Activated naive CD4-positive, alpha-beta T cell treated with anti-CD3 and anti-CD28 coated beads, Interleukin-2, amount 50 U/mL, for 72 hours (primary cell): Measurements from ENCODE around the gene DDI2. TPM values are rescaled to one million over a fixed set of nuclear protein-coding genes. Genes with fewer than 3 reads are reported as not detected.

Experiments
- ATAC-seq, 2 donors: fragments of 150-1000 bp; cut with Tn5 transposase; 2 replicates each; pipeline ENCODE4 v1.10.0; 2021; ENCODE audit warnings: mild to moderate bottlenecking in 2 of 2, moderate library complexity in 2 of 2
- DNase-seq, 2 donors: peaks; one replicate each; pipeline ENCODE4 v3.0.0; 2021 to 2022; ENCODE audit warnings: low spot score in 2 of 2
- H3K27ac Mint-ChIP-seq, 2 donors: one replicate each; pipeline ENCODE4 v1.8.0; 2022; ENCODE audit warnings: mild to moderate bottlenecking in 2 of 2, mixed read lengths in 2 of 2
- H3K36me3 Mint-ChIP-seq, 2 donors: one replicate each; pipeline ENCODE4 v1.8.0; 2022; ENCODE audit warnings: mixed read lengths in 2 of 2
- H3K9me3 Mint-ChIP-seq, 2 donors: one replicate each; pipeline ENCODE4 v1.8.0; 2022; ENCODE audit warnings: mixed read lengths in 2 of 2
- total RNA-seq, 2 donors: library from RNA; stranded (reverse); gene quantifications; one replicate each; pipeline ENCODE4 v1.2.3, GENCODE V29; 2022

Gene DDI2
- 10 to 100 TPM; 23.9 to 32.2 TPM for total RNA-seq

DNA sequence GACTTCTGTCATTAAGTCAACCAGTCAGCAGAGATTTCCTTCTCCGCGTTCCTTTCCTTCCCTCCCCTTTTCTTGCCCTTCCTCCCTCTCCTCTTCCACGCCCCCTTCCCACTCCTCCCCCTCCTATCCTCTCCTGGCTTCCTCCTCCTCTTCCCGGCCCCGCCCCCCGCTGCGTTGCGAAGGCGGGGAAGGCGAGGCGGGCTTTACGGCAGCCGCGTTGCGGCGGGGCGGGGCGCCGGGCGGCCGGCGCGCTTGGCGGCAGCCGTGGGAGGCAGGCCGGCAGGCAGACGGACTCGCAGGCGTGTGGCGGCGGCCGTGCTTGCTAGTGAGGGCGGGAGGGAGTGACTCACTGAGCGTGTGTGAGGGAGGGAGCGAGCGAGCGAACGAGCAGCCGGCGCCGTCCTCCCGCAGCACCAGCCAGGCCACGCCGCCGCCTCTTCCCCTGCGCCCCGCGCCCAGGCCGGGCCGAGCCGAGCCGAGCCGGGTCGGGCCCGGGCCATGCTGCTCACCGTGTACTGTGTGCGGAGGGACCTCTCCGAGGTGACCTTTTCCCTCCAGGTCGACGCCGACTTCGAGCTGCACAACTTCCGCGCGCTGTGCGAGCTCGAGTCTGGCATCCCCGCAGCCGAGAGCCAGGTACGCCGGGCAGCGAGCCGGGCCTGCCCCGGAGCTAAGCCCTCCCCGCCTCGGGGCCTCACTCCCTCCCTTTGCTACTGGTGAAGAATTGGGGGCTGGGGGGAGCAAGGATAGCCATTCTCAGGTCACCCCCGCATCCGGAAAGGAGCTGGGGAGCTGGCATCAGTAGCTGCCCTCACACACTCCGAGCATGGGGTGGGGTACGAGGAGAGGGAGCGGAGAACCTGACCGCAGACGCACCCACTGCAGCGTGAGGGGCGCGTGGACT, at the start of gene DDI2:
DDI2 (plus strand) TSS at position 286 of the 904 bp plus-strand sequence; CDS start at position 499, 213 bp downstream.
- peak; percentile 92 to 96 for ATAC-seq
- Mint-ChIP-seq H3K9me3 (no peaks in the 10 kb centered on the region), H3K27ac (peak within 1 kb of the TSS; percentile 89 to 93), H3K36me3 (peaks cover 8 to 12% of the 10 kb centered on the region in 2 donors)
- peak; percentile 94 to 96 for DNase-seq

DNA sequence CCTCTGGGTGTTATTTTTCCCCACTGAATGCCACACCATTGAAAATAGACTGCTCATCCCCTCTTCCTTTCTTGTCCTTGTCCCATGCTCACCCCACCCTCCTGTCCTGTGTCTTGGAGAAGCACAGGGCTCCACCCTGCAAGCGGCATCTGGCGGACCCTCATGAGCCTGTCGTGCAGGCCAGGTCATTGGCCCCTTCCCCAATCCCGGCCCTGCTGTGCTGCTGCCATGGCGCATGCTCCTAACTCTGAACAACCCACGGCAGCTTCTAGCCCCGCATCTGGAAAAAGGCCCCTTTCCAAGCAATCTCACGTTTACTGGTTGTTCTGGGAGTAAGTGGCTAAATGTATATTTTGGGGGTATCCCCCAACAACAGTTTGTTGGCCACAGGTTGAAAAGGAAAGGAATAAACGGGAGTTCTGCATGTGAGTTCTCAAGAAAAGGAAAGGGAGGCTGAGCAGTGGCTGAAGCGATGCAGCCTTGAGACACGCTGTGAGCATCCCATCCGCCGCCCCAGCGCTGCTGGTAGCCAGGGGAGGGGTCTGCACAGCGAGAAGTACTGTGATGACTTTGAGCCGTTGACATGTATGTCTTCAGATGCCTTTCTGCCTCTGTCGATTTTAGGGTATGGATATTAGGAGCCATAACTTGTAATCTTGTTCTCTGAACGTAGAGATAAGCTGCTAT, 48.7 kb upstream of the DDI2 start:
- H3K36me3 Mint-ChIP-seq, result peaks cover 0 to 4% of the 10 kb centered on the region in 2 donors
- ATAC-seq, result no peak
- no peaks in the 10 kb centered on the region for H3K9me3 Mint-ChIP-seq
- no peak overlapping the region for H3K27ac Mint-ChIP-seq
- no peak for DNase-seq

DNA sequence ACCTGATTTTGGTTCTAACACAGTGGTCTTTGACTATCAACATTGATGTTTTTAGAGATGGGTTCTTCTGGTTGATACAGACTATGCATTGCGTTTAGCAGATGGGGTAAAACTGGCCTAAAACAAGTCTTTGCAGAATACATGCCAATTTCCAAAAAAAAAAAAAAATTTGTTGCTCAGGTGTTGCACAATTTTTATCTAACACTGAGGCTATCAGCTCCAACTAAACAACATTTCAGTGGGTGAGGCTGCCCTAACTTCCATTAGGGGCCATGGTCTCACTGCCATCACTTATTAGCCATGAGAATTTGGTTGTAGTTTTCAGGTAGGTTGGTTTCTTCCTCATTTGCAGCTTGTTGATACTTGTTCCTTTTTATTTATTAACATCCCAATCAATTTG, 46.4 kb upstream of the DDI2 start:
- no peak for ATAC-seq
- peak overlapping the region in 1 of 2 donors; percentile 44 for H3K27ac Mint-ChIP-seq
- no peaks in the 10 kb centered on the region for H3K9me3 Mint-ChIP-seq
- no peak for DNase-seq
- peaks cover 7 to 8% of the 10 kb centered on the region in 2 donors for H3K36me3 Mint-ChIP-seq

- DNase-seq (no peak), ATAC-seq (no peak)
- Mint-ChIP-seq H3K9me3 (no peaks in the 10 kb centered on the region), H3K27ac (peak overlapping the region in 1 of 2 donors; percentile 44), H3K36me3 (peaks cover 7 to 8% of the 10 kb centered on the region in 2 donors)
These were observed 46.0 kb upstream of the DDI2 start for GRCh38 chr1:15571266-15571665.

DNA sequence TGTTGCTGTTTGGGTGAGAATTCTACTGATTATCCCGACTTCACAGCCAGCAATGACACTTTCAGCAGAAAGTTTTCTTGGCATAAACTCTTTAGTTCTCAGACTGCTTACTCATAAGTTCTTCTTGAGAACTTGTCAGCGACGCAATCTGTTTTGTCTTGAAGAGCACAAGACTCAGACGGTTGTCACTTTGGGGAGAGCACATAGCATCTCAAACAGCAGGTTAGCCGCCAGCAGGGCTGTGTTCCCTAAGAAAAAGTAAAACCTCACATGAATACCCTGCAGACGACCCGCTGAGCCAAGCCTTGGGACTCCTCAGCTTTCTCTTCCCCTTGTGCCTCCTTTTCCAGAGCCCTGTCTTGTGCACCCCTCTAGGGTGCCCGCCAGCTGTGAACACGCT, 43.8 kb upstream of the DDI2 start:
- no peak for DNase-seq
- Mint-ChIP-seq H3K27ac (no peak overlapping the region), H3K9me3 (no peaks in the 10 kb centered on the region), H3K36me3 (peaks cover 9 to 11% of the 10 kb centered on the region in 2 donors)
- no peak for ATAC-seq

- H3K36me3 Mint-ChIP-seq, result peaks cover 19% of the 10 kb centered on the region in 2 donors
- no peak for ATAC-seq
- DNase-seq, result no peak
- H3K27ac Mint-ChIP-seq, result peak overlapping the region; percentile 7 to 50
- H3K9me3 Mint-ChIP-seq, result no peaks in the 10 kb centered on the region
These were observed 42.5 kb upstream of the DDI2 start for GRCh38 chr1:15574741-15575140.

GRCh38 chr1:15575549-15576150, 41.6 kb upstream of the DDI2 start:
- Mint-ChIP-seq H3K9me3 (no peaks in the 10 kb centered on the region), H3K27ac (no peak overlapping the region), H3K36me3 (peaks cover 22 to 23% of the 10 kb centered on the region in 2 donors)
- DNase-seq, result no peak
- no peak for ATAC-seq

GRCh38 chr1:15577691-15578090, 39.6 kb upstream of the DDI2 start:
- Mint-ChIP-seq H3K27ac (peak overlapping the region; percentile 67 to 94), H3K36me3 (peaks cover 22 to 24% of the 10 kb centered on the region in 2 donors), H3K9me3 (no peaks in the 10 kb centered on the region)
- ATAC-seq (peak; percentile 34 to 38), DNase-seq (no peak)

DNA sequence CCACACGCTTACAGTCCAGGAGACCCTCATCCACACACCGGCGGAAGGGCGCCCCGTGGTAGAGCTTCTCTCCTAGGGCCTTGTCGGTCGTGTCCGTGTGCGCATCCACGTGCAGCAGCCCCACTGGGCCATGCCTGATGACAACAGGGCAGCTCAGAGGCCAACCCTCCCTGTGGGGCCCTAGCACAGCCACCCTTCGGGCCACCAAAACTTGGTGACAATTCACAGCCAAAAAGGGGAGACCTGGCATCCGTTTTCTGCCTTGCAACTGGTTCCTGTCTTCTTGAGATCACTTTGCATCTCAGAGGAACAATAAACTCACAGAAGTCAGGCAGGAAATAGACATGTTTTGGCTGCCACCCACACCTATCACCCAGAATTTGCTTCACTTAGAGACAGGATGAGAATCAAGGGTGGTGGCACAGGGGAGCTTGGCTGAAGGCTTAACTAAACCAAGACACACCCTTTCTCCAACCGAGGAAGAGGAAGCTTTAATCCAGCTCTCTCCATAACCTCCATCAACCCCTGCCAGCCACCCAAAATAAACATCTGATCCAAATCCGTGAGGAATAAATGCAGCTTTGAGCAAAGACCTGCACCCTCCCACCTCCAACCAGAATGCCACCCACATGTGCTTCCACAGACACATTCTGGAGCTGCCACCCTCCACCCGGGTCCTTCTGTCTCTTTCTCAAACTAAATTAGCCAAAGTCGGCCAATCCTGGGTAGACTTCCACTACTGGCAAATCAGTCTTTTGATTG, 38.2 kb upstream of the DDI2 start:
- peak overlapping the region; percentile 94 to 95 for H3K27ac Mint-ChIP-seq
- ATAC-seq (peak; percentile 72 to 74), DNase-seq (peak in 1 of 2 donors; percentile 22)
- H3K36me3 Mint-ChIP-seq, result peaks cover 34 to 37% of the 10 kb centered on the region in 2 donors
- H3K9me3 Mint-ChIP-seq, result no peaks in the 10 kb centered on the region

DNA sequence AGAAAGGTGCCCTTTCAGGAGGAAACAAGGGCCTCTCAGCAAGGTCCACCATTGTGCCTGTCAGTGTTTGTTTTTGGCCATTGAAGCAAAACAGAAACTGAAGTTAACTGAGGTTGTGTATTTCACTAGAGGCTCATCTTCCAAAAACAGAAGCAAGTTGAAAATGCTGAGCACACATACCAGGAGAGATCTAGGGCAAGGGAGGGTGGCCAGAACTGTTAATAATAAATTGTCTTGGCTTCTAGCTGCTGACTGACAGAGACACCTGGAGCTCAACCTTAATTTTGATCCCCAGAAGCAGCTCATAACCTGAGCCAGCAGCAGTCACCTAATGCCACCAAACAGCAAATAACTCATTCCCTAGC, 37.6 kb upstream of the DDI2 start:
- Mint-ChIP-seq H3K36me3 (peaks cover 35 to 37% of the 10 kb centered on the region in 2 donors), H3K27ac (peak overlapping the region; percentile 94 to 95), H3K9me3 (no peaks in the 10 kb centered on the region)
- ATAC-seq (no peak), DNase-seq (no peak)

DNA sequence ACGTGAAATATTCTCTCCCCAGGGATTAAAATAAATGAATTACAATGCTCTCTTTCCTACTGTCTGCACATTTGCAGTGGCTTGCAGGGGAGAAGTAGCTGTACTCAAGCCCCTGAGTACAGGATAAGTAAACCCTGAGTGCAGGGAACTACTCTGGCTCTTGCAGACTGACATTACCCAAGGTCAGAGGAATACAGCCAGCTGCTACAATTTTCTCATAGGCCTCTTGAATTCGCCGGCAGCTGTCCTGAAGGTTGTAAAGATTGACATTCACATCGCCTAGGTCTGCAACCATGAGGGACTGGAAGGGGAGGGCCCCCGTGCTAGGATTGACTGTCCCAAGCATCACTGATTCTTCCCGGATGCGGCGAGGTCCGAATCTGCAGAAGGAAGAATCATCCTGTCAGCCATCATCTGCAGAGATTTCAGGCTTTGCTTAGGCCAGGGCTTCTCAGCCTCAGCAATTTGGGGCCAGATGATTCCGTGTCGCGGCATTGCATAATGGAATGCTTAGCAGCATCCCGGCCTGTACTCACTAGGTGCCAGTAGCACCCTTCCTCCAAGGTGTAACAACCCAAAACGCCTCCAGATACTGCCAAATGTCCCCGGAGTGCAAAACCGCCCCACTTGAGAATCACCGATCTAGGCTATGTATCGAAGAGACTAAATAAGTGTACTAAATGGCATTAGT, 34.1 kb upstream of the DDI2 start:
- Mint-ChIP-seq H3K36me3 (peaks cover 34 to 46% of the 10 kb centered on the region in 2 donors), H3K9me3 (no peaks in the 10 kb centered on the region), H3K27ac (peak overlapping the region in 1 of 2 donors; percentile 94)
- no peak for DNase-seq
- no peak for ATAC-seq

- Mint-ChIP-seq H3K9me3 (no peaks in the 10 kb centered on the region), H3K27ac (peak within 1 kb of the TSS; percentile 91 to 94), H3K36me3 (peaks cover 26 to 41% of the 10 kb centered on the region in 2 donors)
- peak; percentile 64 to 78 for DNase-seq
- peak; percentile 87 to 88 for ATAC-seq
These were observed 32.5 kb upstream of the DDI2 start, which contains the start of gene AGMAT for GRCh38 chr1:15584489-15585363. TSS of gene AGMAT (minus strand) at chr1:15585051. CDS start at chr1:15584967, 84 bp downstream.

- ATAC-seq, result no peak
- Mint-ChIP-seq H3K27ac (no peak overlapping the region), H3K9me3 (no peaks in the 10 kb centered on the region), H3K36me3 (peaks cover 8 to 14% of the 10 kb centered on the region in 2 donors)
- DNase-seq, result no peak
These were observed 25.0 kb upstream of the DDI2 start for GRCh38 chr1:15592285-15592684.

DNA sequence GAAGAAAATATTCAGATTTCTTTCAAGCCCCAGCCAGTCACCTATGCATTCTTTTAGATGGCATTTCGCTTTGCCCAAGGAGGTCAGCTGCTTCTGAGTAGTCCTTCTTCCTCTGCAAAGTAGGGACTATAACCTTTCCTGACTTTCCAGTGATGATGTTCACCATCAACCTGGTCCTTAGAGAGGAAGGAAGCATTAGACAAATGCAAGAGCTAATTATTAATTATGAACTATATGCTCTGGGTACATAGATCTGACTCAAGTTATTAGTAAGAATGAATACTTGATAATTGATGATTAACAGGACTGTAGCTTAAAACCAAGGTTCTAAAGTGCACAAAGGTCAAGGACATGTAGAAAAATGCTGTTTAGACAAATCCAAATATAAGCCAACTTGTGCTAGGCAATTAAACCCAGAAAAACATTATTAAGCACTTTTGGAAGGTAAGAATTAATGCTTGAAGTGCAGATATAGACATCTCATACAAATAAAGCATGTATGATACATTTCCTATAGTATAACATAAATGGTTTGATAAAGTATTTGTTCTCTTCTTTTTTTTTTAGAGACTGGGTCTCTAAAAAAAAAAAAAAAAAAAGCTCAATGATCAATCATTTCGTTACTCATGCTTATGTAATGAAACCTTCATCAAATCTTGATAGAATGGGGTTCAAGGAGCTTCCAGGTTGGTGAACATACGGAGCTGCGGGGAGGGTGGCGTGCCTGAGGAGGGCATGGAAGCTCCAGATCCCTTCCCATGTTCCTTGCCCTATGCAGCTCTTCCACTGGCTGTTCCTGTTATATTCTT, 21.2 kb upstream of the DDI2 start:
- Mint-ChIP-seq H3K9me3 (no peaks in the 10 kb centered on the region), H3K36me3 (no peaks in the 10 kb centered on the region), H3K27ac (no peak overlapping the region)
- no peak for DNase-seq
- no peak for ATAC-seq
